HG03354 (cell line): ENCODE data around the gene CLCN2.

Experiments
- ATAC-seq: cut with Tn5 transposase; IDR thresholded peaks from one replicate; pipeline ENCODE4 v1.9.1; 2021; ENCODE audit warnings: mild to moderate bottlenecking; ENCODE audit not compliant: unreplicated experiment, poor library complexity, severe bottlenecking

Gene CLCN2

DNA sequence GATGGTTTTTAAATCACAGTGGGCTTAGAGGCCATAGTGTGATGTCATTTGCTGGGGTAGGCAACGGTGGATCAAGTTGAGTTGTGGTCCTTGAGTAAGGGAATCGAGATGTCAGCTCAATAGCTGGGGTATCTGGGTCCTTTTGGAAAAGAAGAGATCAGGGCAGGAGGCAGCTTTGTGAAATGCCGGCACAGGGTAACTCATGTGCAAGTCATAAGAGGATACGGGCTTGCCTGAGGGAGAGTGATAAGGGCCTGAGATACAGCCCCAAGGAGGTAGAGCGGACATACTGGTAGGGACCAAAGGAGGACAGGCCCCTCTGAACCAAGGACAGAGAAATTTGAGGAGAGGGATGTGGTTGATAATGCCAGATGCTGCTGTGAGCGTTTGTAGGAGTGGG is 28.2 kb downstream of the CLCN2 start:
- no peak for ATAC-seq

DNA sequence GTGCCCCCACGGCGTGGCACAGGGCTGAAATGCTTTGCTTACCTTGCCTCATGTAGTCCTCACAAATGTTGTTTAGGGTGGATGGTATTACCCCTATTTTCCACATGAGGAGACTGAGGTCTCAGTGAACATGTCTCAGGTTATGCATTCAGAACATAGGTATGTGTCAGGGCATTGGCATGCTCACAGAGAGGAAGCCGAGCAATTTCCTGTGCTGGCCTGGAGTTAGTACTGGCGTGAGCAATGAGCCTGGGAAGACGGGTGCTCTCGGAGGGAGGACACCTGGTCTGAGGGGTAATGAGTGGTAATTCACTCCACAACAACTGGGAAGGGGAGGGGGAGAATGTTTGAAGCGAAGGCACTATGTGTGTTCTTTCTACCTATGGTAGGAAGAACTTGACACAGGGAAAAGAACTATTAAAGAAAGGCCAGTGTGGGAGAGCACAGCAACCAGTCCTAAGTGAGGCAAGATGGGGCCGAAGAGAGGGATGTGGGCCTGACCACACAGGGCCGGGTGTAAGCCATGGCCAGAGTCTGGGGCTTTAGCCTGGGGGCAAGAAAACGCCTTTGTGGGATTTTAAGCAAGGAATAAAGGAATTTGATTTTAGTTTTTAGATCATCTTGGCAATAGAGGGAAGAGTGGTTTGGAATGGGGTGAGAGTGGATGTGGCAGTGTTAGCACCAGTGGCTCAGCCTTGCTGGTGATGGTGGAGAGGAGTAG is 28.9 kb downstream of the CLCN2 start:
- no peak for ATAC-seq

DNA sequence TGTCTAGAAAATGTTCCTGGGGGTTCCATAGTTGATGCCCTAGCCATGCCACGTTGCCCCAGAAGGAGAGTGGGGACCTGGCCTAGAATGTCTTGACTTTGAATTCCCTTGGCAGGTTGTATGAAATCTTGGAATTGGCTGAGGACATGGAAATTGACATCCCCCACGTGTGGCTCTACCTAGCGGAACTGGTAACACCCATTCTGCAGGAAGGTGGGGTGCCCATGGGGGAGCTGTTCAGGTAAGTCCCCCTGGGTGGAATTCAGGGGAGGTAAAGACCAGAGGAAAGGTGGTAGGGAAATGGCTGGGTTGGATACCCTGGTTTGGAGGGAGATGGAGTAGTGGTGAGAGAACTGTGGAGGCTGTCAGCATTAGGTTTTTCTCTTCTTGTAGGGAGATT is 32.9 kb downstream of the CLCN2 start:
- no peak for ATAC-seq

DNA sequence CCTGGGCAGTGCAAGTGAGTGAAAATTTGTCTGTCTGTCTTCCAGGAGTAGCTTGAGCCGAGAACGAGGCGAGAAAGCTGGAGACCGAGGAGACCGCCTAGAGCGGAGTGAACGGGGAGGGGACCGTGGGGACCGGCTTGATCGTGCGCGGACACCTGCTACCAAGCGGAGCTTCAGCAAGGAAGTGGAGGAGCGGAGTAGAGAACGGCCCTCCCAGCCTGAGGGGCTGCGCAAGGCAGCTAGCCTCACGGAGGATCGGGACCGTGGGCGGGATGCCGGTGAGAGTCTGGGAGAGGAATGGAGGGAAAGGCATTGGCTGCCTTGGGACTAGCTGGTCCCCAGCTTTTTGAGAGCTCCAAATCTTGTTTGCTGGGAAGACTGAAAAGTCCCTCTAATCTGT is 34.2 kb downstream of the CLCN2 start:
- no peak for ATAC-seq

DNA sequence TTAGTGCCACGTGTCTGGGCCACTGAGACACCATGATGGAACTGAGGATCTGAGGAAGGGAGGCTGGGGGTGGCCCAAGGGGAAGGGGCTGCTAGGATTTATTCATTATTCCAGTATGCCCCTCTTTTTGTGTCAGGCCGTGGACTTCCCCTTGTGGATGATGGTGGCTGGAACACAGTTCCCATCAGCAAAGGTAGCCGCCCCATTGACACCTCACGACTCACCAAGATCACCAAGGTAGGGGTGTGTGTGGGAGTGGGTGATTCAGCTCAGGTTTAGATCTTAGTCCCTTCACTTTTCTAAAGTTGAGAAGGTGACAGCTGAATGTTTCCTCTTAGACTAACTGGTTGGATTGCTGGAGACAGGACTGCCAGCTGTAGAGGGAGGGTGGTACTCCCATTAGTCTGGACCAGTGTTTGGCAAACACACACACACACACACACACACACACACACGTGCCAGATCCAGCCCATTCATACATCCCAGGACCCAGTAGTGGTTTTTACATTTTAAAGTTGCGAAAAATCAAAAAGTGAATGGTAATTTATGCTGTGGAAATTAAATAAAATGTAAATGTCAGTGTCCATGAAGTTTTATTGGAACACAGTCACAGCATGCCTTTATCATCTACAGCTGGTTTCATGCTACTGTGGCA is 35.6 kb downstream of the CLCN2 start:
- no peak for ATAC-seq

DNA sequence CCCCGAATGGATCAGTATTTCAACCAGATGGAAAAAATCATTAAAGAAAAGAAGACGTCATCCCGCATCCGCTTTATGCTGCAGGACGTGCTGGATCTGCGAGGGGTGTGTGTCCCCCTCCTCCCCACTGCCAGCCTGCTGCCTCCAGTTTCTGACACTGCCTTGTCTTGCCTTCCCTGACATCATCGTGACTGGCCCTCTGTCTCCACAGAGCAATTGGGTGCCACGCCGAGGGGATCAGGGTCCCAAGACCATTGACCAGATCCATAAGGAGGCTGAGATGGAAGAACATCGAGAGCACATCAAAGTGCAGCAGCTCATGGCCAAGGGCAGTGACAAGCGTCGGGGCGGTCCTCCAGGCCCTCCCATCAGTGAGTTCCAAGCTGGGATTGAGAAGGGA is 36.1 kb downstream of the CLCN2 start:
- no peak for ATAC-seq

DNA sequence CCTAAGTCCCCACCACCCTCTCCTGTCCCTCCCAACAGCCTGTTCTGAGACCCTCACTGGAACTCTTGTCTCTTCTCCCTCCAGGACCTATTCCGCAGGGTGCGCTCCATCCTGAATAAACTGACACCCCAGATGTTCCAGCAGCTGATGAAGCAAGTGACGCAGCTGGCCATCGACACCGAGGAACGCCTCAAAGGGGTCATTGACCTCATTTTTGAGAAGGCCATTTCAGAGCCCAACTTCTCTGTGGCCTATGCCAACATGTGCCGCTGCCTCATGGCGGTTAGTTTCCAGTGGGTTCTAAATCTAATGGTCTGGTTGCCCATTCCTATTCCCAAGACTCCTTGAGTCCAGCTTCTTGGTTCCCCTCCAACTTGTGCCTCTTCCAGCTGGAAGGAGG is 37.7 kb downstream of the CLCN2 start:
- no peak for ATAC-seq

DNA sequence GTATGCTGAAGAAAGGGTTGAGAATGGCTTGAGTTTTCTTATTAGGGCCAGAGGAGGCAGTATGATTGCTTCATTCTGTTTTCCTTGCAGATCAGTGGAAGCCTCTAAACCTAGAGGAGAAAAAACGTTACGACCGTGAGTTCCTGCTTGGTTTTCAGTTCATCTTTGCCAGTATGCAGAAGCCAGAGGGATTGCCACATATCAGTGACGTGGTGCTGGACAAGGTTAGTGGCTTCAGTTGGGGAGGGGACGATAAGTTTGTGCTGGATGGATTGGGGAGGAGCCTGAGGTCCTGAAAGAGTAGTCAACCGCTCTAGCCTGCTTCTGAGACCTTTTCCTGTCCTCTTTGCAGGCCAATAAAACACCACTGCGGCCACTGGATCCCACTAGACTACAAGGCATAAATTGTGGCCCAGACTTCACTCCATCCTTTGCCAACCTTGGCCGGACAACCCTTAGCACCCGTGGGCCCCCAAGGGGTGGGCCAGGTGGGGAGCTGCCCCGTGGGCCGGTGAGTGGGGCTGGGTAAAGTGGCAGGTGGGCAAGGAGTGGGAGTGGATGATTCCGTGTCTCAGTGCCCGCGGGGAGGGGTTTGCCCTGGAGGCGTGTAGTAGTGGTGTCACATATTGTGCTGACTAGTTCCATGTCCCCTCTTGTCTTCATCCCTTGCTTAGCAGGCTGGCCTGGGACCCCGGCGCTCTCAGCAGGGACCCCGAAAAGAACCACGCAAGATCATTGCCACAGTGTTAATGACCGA is 38.5 kb downstream of the CLCN2 start:
- no peak for ATAC-seq

DNA sequence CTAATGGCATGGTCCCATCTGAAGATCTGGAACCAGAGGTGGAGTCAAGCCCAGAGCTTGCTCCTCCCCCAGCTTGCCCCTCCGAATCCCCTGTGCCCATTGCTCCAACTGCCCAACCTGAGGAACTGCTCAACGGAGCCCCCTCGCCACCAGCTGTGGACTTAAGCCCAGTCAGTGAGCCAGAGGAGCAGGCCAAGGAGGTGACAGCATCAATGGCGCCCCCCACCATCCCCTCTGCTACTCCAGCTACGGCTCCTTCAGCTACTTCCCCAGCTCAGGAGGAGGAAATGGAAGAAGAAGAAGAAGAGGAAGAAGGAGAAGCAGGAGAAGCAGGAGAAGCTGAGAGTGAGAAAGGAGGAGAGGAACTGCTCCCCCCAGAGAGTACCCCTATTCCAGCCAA is 39.7 kb downstream of the CLCN2 start:
- ATAC-seq, result no peak

DNA sequence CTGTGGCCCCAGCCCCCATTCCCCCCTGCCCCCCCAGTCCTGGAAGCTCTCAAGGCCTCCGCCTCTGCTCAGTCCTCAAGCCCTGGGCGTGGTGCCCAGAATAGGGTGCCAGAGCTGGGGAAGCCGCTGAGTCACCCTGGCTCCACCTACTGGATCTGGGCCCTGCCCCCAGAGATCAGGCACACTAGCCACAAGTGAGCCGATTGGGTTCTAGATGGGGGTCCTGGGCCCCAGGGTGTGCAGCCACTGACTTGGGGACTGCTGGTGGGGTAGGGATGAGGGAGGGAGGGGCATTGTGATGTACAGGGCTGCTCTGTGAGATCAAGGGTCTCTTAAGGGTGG is 41.3 kb downstream of the CLCN2 start:
- ATAC-seq, result no peak

DNA sequence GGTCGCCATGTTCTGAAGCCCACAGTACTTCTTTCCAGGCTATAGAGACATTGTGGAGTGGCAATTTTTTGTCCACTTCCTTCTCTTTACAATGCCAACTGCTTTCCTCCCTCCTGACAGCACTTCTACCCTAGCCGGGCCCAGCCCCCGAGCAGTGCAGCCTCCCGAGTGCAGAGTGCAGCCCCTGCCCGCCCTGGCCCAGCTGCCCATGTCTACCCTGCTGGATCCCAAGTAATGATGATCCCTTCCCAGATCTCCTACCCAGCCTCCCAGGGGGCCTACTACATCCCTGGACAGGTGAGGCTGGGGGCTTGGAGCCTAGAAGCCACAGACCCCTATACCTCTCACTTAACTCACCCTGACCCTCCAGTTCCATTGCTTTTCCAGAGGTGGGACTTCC is 44.2 kb downstream of the CLCN2 start:
- ATAC-seq, result no peak

DNA sequence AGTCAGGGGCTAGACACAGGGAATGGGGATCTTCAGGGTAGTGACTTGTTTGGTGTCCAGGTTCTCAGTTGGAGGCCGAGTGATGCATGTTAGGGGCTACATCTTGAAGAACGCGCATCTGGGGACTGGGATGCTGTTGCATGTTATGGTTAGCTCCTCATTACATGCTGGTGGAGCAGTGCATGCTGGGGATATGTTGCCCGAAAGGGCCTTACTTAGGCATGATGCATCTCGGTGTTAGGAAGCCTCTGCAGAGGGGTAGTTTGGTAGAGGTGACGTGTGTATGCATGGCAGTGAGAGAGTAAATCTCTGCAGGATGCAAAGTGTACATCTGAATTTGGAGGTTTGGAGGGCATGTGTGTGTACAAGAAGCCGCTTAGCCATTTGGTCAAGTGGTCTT is 44.6 kb downstream of the CLCN2 start:
- no peak for ATAC-seq

DNA sequence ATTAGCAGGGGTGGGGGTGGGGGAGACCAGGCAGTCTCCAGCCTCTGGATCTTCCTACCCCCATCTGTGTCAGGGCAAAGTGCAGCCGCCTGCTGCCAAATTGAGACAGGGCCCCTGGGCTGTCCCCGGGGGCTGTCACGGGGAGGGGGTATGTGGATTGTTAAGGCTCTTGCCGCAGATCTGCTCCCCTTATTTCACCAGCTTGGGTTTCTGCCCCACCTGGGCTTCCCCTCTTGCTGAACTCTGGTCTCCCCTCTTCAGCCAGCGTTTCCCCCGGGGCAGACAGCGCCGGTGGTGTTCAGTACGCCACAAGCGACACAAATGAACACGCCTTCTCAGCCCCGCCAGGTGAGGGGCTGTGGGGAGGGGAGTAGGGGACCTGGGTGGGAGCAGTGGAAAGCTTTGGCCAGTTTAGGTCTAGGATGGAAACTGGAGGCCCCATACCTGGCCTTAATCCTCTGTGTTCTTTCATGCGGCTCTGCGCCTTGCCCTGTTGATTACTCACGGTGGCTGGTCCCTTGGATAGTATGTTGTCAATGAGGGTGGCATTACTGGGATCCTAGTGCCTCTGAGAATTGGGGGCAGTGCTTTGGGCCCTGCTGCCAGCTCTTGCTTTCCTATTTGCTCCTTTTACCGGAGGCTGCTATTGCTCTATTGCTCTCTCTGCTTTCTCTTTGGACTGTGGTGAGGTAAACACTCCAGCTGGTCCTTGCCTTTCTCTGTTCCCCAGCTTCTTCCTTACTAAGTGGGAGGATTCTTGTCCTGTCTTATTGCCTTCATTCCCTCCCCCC is 45.3 kb downstream of the CLCN2 start:
- ATAC-seq, result no peak

DNA sequence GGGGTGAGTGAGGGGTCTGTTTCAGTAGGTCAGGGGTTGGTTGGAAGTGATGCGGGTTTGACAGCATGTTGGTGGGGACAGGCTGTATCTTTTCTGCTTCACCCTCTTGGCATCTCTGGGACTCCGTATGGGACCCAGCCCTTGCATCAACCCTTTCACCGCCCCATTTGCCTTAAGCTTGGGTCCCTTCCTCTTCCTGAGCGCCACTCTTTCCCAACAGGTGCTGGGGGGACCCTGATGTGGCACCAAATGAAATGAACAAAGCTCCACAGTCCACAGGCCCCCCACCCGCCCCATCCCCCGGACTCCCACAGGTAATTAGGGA is 45.9 kb downstream of the CLCN2 start:
- ATAC-seq, result peak; percentile 7

DNA sequence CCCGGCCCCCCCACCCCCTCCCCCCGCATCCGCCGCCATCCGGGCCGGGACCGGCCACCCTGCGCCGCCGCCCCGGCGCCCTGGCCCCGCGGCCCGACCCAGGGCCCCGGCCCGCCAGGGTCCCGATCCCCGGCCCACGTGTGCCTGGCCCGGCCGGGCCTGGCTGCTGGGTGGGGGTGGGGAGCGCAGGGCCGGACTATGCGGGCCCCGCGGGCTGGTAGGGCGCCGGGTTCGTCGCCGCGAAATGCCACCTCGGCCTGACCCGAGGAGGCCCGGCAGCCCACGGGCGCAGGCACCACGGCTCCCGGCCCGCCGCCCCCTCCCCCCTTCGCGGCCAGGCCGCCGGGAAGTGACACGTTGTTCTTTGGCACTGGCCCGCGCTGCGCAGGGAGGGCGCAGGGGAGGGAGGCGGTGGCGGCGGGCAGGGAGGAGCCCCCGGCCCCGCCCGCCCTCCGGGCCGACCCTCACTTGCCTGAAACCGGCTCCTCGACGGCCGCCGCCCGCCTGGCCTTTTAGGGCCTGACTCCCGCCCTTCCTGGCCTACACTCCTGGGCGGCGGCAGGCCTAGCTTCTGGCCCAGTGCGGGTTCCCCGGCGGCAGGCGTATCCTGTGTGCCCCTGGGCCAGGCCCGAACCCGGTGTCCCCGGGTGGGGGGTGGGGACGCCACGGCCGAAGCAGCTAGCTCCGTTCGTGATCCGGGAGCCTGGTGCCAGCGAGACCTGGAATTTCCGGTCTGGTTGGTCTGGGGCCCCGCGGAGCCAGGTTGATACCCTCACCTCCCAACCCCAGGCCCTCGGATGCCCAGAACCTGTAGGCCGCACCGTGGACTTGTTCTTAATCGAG is 46.5 kb downstream of the CLCN2 start:
- peak; percentile 50 for ATAC-seq

DNA sequence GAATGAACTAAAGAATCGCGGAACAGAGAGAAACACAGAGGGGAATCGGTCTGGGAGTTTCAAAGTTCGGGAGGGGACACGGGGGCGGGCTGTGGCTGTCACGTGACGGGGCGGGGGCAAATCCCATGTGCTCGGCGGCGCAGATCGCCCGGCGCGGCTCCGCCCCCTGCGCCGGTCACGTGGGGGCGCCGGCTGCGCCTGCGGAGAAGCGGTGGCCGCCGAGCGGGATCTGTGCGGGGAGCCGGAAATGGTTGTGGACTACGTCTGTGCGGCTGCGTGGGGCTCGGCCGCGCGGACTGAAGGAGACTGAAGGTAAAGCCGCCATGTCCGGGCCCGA is 47.1 kb downstream of the CLCN2 start, which contains the start of gene EIF4G1:
TSS of gene EIF4G1 (plus strand) at position 244 of the 337 bp plus-strand sequence. CDS start 1,191 bp downstream, outside the sequence.
- peak; percentile 88 for ATAC-seq

DNA sequence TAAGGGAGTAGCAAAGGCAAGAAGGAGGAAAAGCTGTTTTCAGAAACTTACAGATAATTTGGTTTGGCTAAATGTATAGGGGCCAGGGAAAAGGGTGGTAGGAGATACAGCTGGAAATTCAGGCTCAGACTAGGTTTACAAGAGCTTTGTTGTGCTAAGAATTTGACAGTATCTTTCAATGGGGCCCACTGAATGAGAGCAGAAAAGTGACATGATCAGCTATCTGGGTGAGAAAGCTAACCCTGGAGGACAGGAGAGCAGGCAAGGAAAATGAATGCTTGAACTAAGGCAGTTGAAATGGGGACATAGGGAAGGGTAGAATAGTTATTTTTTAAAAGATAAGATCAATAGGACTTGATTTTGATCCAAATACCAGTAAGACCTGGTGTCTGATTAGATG is 49.8 kb downstream of the CLCN2 start:
- no peak for ATAC-seq

DNA sequence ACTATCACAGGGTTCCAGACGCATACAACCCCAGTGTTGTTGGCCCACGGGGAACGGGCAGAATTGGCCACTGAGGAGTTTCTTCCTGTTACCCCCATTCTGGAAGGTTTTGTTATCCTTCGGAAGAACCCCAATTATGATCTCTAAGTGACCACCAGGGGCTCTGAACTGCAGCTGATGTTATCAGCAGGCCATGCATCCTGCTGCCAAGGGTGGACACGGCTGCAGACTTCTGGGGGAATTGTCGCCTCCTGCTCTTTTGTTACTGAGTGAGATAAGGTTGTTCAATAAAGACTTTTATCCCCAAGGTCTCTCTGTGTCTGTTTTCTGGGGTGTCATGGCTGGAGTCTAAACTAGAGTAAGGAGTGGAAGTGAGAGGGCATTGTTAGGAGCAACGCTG is 52.7 kb downstream of the CLCN2 start:
- ATAC-seq, result no peak

DNA sequence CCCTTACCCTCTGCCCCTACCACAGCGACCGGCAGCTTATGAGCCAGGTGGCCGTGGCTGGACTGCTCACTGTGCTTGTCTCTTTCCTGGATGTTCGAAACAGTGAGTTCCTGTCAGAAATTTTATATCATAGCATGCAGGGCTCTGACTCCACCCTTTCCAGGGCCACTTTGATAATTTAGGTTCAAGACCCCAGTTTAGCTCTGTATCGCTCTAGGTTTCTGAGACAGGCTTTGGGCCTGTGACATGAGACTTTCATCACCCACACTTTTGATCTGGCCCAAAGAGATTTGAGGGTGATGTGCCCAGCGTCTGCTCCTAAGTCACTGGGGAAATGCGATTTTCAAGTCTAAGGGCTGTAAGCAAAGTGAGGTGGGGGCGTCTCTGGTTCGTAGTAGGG is 53.5 kb downstream of the CLCN2 start:
- no peak for ATAC-seq
